NCI-H774 (cell line): ENCODE results near the gene SPC25.
"Not testable (repeated sequence)": the region's sequence is repeated elsewhere in the genome, so short reads cannot be mapped to it uniquely, and the experiment has no call there.

ENCODE experiments used
- DNase-seq: peaks from one replicate; lab custom pipeline; 2025; lab: John Stamatoyannopoulos, UW

Gene SPC25

GRCh38 chr2:168890006-168890782 lies at the start of gene SPC25:
SPC25 (minus strand) TSS chr2:168890430; CDS start chr2:168889519, 911 bp downstream.
- peak; percentile 94 for DNase-seq

- DNase-seq, result no peak
These were observed 49.7 kb upstream of the SPC25 start for GRCh38 chr2:168939918-168940317.

GRCh38 chr2:168939061-168939460 lies 48.8 kb upstream of the SPC25 start:
- no peak for DNase-seq

- no peak for DNase-seq
These were observed 45.8 kb upstream of the SPC25 start for GRCh38 chr2:168935810-168936581.

- DNase-seq, result no peak
These were observed 44.6 kb upstream of the SPC25 start for GRCh38 chr2:168934826-168935225.

GRCh38 chr2:168932174-168932573 lies 41.9 kb upstream of the SPC25 start:
- not testable (repeated sequence) for DNase-seq

- no peak for DNase-seq
These were observed 40.0 kb upstream of the SPC25 start for GRCh38 chr2:168930242-168930641.

- no peak for DNase-seq
These were observed 38.8 kb upstream of the SPC25 start for GRCh38 chr2:168929031-168929430.

- no peak for DNase-seq
These were observed 38.0 kb upstream of the SPC25 start for GRCh38 chr2:168928113-168928831.

- no peak for DNase-seq
These were observed 36.6 kb upstream of the SPC25 start for GRCh38 chr2:168926621-168927386.

- DNase-seq, result peak; percentile 38
These were observed 30.4 kb upstream of the SPC25 start for GRCh38 chr2:168920504-168921157.

- DNase-seq, result no peak
These were observed 26.1 kb upstream of the SPC25 start for GRCh38 chr2:168916331-168916675.

GRCh38 chr2:168915441-168916330 lies 25.5 kb upstream of the SPC25 start:
- DNase-seq, result no peak

GRCh38 chr2:168913495-168913894 lies 23.3 kb upstream of the SPC25 start:
- no peak for DNase-seq

GRCh38 chr2:168912901-168913369 lies 22.7 kb upstream of the SPC25 start:
- no peak for DNase-seq

- DNase-seq, result no peak
These were observed 22.2 kb upstream of the SPC25 start for GRCh38 chr2:168912466-168912865.

- no peak for DNase-seq
These were observed 20.1 kb upstream of the SPC25 start for GRCh38 chr2:168910330-168910729.

- DNase-seq, result no peak
These were observed 17.9 kb upstream of the SPC25 start for GRCh38 chr2:168907940-168908662.

- no peak for DNase-seq
These were observed 14.1 kb upstream of the SPC25 start for GRCh38 chr2:168904358-168904757.

GRCh38 chr2:168903888-168904287 lies 13.7 kb upstream of the SPC25 start:
- DNase-seq, result no peak
